Bronchial epithelial cell (primary cell): Measurements from ENCODE around the gene ALKBH1. TPM values are rescaled to one million over a fixed set of nuclear protein-coding genes. Genes with fewer than 3 reads are reported as not detected.

ENCODE experiments used
- DNase-seq: peaks from one replicate; pipeline ENCODE4 v3.0.0-alpha.2; 2010; ENCODE audit warnings: low read depth
- FAIRE-seq: peaks from 2 replicates; lab custom pipeline; 2011; peaks lifted over from hg19 to GRCh38; lab: Jason Lieb, UNC
- H3K27me3 ChIP-seq: 2 replicates; pipeline ENCODE4 v1.5.1; 2011; ENCODE audit warnings: low read length; ENCODE audit not compliant: control insufficient read depth, insufficient read depth
- H3K36me3 ChIP-seq: 2 replicates; pipeline ENCODE4 v1.5.1; 2011; ENCODE audit warnings: low read length; ENCODE audit not compliant: control insufficient read depth, insufficient read depth
- H3K4me3 ChIP-seq: 2 replicates; pipeline ENCODE4 v1.5.1; 2011; ENCODE audit warnings: mild to moderate bottlenecking, low read depth, low read length, control low read depth
- CTCF ChIP-seq: IDR thresholded peaks from 2 replicates; pipeline ENCODE4 v1.5.1; 2011; ENCODE audit warnings: mild to moderate bottlenecking, moderate library complexity, low read length, control low read depth, inconsistent platforms; ENCODE audit not compliant: insufficient read depth, severe bottlenecking
- total RNA-seq: library from RNA; depleted of rRNA; stranded (reverse); fragments of >200 nt; gene quantifications from 2 replicates; pipeline ENCODE4 v1.2.1, GENCODE V29; 2014

Gene ALKBH1
- total RNA-seq, 1 donor from 2014 or later = 12.4 TPM

- Histone ChIP-seq H3K4me3 (no peak overlapping the region), H3K27me3 (no peaks in the 10 kb centered on the region), H3K36me3 (peaks cover 8% of the 10 kb centered on the region)
- DNase-seq (no peak), FAIRE-seq (no peak)
- TF ChIP-seq CTCF = no peak
These were observed 9.9 kb upstream of the ALKBH1 start for GRCh38 chr14:77717608-77718305.

- no peak overlapping the region for H3K4me3 ChIP-seq
- H3K36me3 ChIP-seq = peaks cover 10% of the 10 kb centered on the region
- no peak for TF ChIP-seq CTCF
- FAIRE-seq = no peak
- DNase-seq = no peak
- H3K27me3 ChIP-seq = no peaks in the 10 kb centered on the region
These were observed 7.1 kb upstream of the ALKBH1 start for GRCh38 chr14:77714926-77715325.

GRCh38 chr14:77710364-77710763 lies 2.5 kb upstream of the ALKBH1 start:
- DNase-seq (no peak), FAIRE-seq (no peak)
- Histone ChIP-seq H3K4me3 (no peak overlapping the region), H3K27me3 (no peaks in the 10 kb centered on the region), H3K36me3 (peaks cover 7% of the 10 kb centered on the region)
- no peak for TF ChIP-seq CTCF

- peaks cover 4% of the 10 kb centered on the region for H3K36me3 ChIP-seq
- no peak for FAIRE-seq
- no peak for DNase-seq
- no peak for TF ChIP-seq CTCF
- H3K27me3 ChIP-seq = no peaks in the 10 kb centered on the region
- H3K4me3 ChIP-seq = no peak overlapping the region
These were observed 1.6 kb upstream of the ALKBH1 start for GRCh38 chr14:77709412-77709811.

- Histone ChIP-seq H3K27me3 (no peaks in the 10 kb centered on the region), H3K36me3 (peaks cover 5% of the 10 kb centered on the region), H3K4me3 (peak overlapping the region; percentile 97)
- DNase-seq (no peak), FAIRE-seq (no peak)
- no peak for TF ChIP-seq CTCF
These were observed 926 bp upstream of the ALKBH1 start for GRCh38 chr14:77708749-77709148.

GRCh38 chr14:77707355-77707723 lies 484 bp downstream of the ALKBH1 start:
- DNase-seq = peak; percentile 37
- TF ChIP-seq CTCF = peak; percentile 53
- H3K4me3 ChIP-seq = peak overlapping the region; percentile 97
- H3K36me3 ChIP-seq = peaks cover 5% of the 10 kb centered on the region
- no peak for FAIRE-seq
- H3K27me3 ChIP-seq = no peaks in the 10 kb centered on the region
